Stimulated activated CD4-positive, alpha-beta T cell treated with anti-CD3 and anti-CD28 coated beads, Interleukin-1b, Interleukin-23, amount 100 ng/mL, for 1 hour (primary cell): ENCODE measurements around the gene TRIB2.

Experiments
- DNase-seq, 2 donors: peaks; one replicate each; pipeline ENCODE4 v3.0.0-alpha.2; 2020; ENCODE audit warnings: low read depth in 2 of 2

Gene TRIB2

GRCh38 chr2:12741380-12741779, 24.6 kb downstream of the TRIB2 start:
- DNase-seq, result no peak

DNA sequence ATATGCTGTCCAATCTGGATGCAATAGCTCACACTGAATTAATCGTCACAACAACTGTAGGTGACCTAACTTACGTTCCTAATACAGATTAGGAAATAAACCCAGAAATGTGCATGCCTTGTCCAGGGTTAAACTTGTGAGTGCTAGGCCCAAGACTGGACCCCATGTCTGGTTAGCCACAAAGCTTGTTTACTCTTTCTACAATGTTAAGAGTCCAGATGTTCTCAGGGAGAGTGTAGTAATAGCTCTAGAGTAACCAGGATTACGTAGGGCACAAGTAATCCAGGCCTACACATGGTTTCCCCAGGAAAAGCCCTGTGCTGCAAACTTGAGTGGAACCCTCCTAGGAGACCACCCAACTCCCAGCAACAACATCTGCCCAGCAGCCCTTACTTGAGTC, 26.2 kb downstream of the TRIB2 start:
- no peak for DNase-seq

GRCh38 chr2:12750166-12750905, 33.6 kb downstream of the TRIB2 start:
- DNase-seq, result no peak

- DNase-seq, result no peak
Observed at GRCh38 chr2:12754643-12755042, 37.9 kb downstream of the TRIB2 start.

DNA sequence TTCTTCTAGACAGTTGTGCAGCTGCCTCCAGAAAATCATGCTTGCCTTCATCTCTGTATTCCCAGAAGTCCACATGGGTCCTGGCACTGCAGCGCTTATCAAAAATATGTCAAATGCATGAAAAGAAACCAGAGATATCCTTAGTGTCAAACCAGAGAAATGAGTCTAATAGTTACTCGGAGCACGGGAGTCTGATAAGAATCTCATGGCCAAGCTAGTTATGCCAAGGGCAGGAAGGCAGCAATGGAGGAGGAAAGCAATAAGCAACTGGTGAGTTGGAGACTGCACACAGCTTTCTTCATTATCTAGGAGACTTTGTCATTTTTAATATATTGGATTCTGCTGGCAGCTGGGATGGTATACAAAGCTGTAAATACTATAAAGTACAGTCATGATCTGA, 38.6 kb downstream of the TRIB2 start:
- no peak for DNase-seq

DNA sequence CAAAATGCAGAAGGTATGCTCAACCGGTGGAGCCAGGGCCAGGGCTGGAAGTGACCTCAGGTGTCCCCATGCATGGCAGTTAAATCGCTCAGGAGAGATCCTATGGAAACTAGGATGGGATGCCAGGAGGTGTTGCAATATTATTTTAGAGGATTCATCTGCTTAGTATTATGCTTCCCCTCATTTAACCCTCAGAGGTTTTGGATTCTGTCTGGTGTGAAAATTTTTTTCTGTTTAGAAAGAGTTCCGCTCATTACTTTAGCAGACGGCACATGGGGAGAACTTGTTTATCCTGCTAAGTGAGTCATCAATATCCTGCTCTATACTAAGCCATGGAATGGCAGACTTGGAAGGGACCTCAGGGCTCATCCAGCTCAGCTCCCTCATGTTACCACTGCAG, 42.5 kb downstream of the TRIB2 start:
- DNase-seq, result no peak

DNA sequence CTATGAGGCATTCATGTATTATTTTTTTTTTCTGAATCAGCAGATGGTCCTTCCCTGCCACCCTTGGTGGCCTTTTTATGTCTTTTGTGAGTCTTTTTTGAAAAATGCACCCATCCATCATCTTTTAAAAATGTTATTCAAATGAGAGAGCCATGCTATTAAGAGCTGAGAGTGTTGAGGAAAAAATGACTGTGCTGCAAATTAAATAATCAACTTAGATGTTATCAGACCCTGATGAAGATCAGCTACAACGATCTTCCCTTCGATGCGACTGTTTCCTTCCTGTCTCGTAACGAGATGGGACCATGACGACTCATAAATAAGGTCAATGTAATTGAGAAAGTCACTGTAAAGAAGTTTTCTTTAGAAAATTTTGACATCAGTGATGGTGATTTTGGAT, 44.4 kb downstream of the TRIB2 start:
- DNase-seq, result no peak

DNA sequence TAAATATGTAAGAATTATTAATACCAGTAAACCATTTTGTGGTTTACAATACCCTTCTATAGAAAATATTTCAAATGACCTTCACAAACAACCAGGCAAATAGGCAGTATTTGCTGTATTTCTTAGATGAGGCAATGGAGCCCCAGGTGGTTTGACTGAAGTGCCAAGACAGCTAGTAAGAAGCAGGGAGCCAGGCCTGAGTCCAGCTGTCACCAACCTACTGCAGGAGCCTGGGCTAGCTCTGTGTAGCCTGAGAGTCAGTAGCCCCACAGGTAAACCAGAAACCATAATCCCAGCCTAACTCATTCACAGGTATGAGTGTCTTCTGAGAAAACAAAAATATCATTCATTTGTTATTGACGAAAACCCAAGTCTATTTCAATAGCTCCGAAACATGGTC, 45.6 kb downstream of the TRIB2 start:
- DNase-seq, result no peak

- DNase-seq, result no peak
Observed at GRCh38 chr2:12762976-12763375, 46.2 kb downstream of the TRIB2 start.

GRCh38 chr2:12763486-12763885, 46.8 kb downstream of the TRIB2 start:
- DNase-seq, result no peak

DNA sequence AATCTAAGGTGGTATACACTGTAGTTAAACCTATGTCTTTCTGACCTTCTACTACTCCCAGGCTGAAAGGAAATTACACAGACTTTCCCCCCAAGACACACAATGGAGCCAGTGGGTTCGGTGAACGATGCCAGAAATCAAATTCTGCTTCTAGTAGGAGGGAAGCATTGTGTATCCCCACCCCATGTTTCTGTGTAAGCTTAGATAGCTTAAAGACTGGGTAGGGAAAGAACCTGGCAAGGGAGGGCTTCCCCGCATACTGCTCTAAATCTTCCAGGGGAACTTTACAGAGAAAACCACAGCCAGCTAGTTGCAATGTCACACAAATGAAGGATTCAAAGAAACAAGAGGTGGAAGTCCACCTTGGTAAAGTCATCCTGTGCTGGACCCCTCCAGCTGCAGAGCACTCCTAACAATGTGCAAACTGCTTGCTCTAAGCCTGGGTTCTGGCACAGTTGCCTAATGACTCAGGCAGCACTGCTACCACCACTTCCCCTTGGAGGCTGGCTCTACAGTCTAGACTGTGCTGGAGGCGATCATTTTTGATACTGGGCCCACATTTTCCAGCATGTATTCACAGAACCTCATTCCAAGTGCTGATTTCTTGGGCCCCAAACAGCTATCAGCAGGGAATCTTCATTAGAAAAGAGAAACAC, 47.5 kb downstream of the TRIB2 start:
- no peak for DNase-seq

GRCh38 chr2:12764849-12765605, 48.3 kb downstream of the TRIB2 start:
- no peak for DNase-seq

DNA sequence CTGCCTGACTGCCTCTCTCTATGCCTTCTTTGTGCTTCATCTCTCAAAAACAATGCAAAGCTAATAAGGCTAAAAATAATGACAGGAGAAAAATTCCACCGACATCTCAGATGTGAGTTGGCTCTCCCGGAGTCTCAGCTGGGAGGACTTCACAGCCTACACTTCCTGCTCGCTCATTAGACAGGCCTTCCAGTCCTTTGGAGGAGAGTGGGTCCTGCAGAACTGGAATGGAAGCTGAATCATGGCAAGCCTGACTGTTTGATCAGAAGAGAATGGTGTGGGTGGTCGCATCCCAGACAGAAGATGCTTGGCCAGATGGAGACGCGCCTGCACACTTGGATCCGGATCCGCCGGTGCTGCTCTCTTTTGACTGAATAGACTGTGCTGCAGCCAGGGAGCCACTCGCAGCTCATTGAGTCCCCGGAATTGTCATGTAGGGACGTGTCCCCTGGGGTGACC, 49.7 kb downstream of the TRIB2 start:
- no peak for DNase-seq

DNA sequence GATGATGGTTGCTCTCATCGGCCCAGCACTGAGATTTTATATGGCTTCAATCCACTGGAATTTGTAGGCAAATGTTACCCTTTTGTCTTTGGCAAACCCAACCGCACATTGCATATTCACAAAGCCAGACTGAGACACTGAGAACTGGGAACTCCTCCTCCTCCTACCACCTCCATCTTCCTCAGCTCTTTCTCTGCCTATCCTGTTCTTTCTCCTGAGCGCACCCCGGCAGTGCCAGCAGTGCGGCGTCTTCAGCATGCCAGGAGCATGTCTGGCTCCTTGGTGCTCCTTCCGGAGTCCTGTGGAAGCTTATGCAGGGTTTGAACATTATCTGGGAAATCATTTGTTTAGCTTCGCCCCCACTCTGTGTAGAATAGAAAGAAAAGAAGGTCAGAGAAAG, 50.8 kb downstream of the TRIB2 start:
- DNase-seq, result no peak

DNA sequence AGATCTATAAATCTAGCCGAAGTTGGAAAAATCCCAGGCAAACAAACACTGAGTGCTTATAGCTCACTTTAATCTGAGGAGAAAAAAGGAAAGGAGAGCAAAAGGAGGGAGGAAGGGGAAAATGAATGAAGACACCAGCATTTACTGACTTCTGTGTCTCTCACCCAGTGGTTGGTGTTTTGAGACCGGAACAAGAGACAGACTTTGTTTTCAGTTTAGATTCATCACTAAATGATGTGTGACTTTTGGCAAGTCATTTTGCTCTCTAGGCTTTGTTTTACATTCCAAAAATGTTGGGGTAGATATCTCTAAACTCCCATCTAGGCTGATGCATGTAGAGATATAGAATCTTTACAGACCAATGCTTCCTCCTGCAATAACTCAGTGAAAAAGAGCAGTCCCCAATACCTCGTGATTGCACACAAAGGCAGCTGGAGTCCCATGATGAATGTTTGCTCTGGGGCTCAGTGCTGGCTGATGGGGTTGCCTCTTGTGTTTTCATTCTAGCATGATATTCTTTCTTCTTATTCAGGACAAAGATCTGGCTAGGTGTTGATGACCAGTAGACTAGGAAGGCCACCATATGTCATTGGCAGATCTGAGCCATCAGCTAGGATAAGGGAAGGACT, 51.4 kb downstream of the TRIB2 start:
- DNase-seq, result no peak

DNA sequence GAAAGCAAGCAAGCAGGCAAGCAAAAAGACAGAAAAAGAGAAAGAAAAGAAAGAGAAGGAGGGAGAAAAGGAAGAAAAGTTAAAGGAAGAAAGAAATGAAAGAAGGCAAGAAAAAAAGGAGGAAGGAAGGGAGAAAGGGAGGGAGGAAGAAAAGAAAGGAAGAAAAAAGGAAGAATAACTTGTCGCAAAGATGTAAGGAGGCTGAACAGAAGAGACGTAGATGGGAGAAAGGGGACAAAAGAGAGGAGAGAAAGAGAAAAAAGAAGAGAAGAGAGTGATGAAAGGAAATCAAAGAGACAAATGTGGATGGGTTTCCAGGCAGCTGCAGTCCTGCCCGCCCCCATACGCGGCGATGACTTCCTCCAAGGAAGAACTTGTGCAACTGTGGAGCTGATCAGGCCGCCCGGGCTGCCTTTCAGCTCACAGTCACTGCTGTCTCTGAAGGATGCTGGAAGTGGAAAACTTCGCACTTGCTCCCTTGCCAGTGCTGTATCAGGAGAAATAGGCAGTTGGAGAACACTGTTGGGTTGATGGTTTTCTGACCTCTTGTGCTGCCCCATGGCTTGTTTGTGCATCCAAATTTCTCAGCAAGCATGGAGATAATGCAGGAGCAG, 52.9 kb downstream of the TRIB2 start:
- DNase-seq, result no peak

DNA sequence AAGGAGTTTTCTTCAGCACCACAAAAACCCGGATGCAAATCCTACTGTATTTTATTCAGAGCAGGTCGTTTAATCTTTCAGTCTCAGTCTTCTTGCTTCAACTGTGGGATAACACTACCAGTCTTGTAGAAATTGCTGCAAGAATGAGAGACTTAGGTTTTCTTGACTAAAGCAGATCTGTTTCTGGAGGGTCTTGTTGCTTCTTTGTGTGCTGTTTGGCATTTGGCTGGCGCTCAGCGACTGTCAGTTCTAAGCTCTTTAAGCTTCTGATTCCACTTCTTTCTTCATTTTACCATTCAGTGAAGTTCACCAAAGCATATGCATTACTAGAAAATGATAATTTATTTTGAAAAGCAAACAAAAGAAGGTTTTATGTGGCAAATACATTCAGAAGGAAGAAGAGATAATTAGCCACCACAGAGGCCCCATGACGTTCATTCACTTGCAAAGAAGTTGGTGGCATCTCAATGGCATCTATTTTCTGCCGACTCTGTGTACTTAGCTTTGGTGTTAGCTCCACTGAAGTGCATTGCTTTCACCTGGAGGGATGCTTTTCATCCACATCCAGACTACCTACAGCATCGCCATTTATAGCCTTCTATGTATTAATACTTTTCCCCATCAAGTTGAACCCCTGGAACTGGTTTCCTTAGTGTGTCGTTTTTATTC, 53.7 kb downstream of the TRIB2 start:
- DNase-seq, result no peak

DNA sequence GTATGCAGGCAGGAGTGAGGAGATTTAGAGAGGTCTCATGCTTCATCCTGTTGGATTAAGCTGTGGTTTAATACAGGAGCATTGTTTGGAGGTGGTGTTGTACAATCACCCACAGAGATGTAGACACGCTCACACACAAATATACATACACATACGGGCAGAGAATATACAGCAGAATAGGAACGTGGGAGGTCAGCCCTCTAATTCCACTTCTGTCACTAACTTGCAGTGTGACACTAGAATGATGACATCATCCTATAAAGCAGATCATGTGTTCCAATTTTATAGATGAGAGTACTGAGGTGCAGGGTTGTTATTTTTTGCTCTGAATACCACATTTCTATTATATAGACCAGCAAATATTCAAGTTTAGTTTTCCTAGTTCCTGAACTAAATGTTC, 54.4 kb downstream of the TRIB2 start:
- DNase-seq, result no peak

DNA sequence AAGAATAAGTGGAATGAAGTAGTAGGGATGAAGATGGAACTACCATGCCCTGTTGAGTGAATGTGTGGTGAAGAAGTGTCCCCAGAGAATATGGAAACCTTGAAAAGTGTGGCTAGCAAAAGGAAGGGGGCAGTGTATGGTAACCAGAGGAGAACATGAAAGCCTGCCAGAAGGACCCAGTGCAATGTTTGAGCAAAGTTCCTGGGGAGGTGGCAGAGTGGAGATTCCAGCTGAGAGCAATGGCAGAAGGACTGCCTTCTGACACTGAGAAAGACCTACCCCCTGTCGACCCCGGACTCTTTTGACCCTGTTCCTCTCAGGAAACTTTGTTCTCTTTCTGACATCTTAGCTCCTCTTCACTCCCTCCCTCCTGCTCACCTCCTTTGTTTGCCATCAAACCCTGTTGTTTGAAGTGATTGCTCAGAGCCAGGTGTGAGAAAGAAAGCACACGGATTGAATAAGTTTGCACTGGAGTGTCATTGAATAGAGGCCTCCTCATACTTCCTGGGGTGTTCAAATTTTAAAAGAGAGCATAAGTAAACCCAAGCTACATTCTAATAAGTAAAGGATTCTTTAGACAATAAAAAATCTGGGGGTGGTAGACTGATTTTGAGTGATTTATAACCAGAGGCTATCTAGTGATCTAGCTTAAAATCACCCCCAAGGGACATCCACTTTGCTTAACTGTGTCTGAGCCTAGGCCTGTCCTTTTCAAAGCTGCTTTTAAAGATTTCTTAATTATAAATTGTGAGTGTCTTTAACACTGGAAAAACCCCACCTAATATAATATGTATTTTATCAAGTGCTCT, 57.1 kb downstream of the TRIB2 start:
- DNase-seq, result no peak

- no peak for DNase-seq
Observed at GRCh38 chr2:12774395-12774727, 57.6 kb downstream of the TRIB2 start.

- no peak for DNase-seq
Observed at GRCh38 chr2:12776521-12776961, 59.8 kb downstream of the TRIB2 start.
